Endothelial cell of umbilical vein (primary cell): ENCODE results near the gene ERGIC1. TPM values are rescaled to one million over a fixed set of nuclear protein-coding genes. Genes with fewer than 3 reads are reported as not detected.

Source experiments
- BruUV-seq: library from RNA; stranded (reverse); fragments of 400-500 nt; replicated peaks from 2 replicates; lab custom pipeline; 2021; lab: Mats Ljungman, UMichigan
- CTCF ChIA-PET: fragments of 300-600, 350-600 bp; sonication (Branson Sonifier 250); formaldehyde crosslinking; loops from one replicate; lab custom pipeline; 2021; ENCODE audit warnings: antibody characterized with exemption, inconsistent platforms; lab: Charles Lee
- POLR2A ChIA-PET: fragments of 300-600, 350-600 bp; sonication (Branson Sonifier 250); formaldehyde crosslinking; loops from one replicate; lab custom pipeline; 2021; ENCODE audit warnings: antibody characterized with exemption, inconsistent platforms; lab: Charles Lee
- DNase-seq: peaks from one replicate; pipeline ENCODE4 v3.0.0-alpha.2; 2011; ENCODE audit warnings: low read depth, low spot score
- FAIRE-seq: peaks from 2 replicates; lab custom pipeline; 2011; peaks lifted over from hg19 to GRCh38; lab: Jason Lieb, UNC
- H2AFZ ChIP-seq: 2 replicates; pipeline ENCODE4 v1.6.0; 2012; ENCODE audit warnings: low read depth, low read length, control low read depth, inconsistent platforms
- H3K27ac ChIP-seq: 2 replicates; pipeline ENCODE4 v1.5.1; 2011; ENCODE audit warnings: low read depth, mild to moderate bottlenecking, control low read depth, low read length, moderate library complexity; ENCODE audit not compliant: insufficient read depth
- H3K27me3 ChIP-seq, 2 experiments: 2 replicates each; pipeline versions ENCODE4 v1.6.0 to v1.6.1; 2011; ENCODE audit warnings: low read length in 2 of 2, mixed read lengths in 1 of 2; ENCODE audit not compliant: control insufficient read depth in 2 of 2, insufficient read depth in 2 of 2
- H3K36me3 ChIP-seq, 2 experiments: 2 replicates in 1 of 2; 3 replicates in 1 of 2; pipeline ENCODE4 v1.5.1; 2011; ENCODE audit warnings: low read length in 2 of 2, mild to moderate bottlenecking in 1 of 2, moderate library complexity in 1 of 2; ENCODE audit not compliant: control insufficient read depth in 2 of 2, insufficient read depth in 2 of 2; ENCODE audit errors: extremely low read depth in 1 of 2
- H3K4me1 ChIP-seq: 3 replicates; pipeline ENCODE4 v1.5.1; 2011; ENCODE audit warnings: mild to moderate bottlenecking, low read length; ENCODE audit not compliant: control insufficient read depth, insufficient read depth; ENCODE audit errors: extremely low read depth
- H3K4me2 ChIP-seq: 2 replicates; pipeline ENCODE4 v1.6.1; 2011; ENCODE audit warnings: low read length, control low read depth, mixed read lengths; ENCODE audit not compliant: insufficient read depth
- H3K4me3 ChIP-seq, 3 experiments: fragments of 200-600 bp in 1 of 3; sonication (generic), shearing (Covaris generic) in 1 of 3; replicated peaks in 1 of 3; 2 replicates each; pipeline ENCODE4 v1.5.1; 2011 to 2016; ENCODE audit warnings: control low read depth in 3 of 3, low read length in 3 of 3, mild to moderate bottlenecking in 2 of 3, inconsistent platforms in 1 of 3, low read depth in 1 of 3, moderate library complexity in 1 of 3; ENCODE audit not compliant: insufficient read depth in 1 of 3
- H3K79me2 ChIP-seq: 2 replicates; pipeline ENCODE4 v1.6.0; 2012; ENCODE audit warnings: low read length, inconsistent platforms; ENCODE audit not compliant: control insufficient read depth, insufficient read depth
- H3K9ac ChIP-seq: replicated peaks from 2 replicates; pipeline ENCODE3; 2011; ENCODE audit warnings: low read length, control low read depth; ENCODE audit not compliant: insufficient read depth; ENCODE audit errors: extremely low read depth
- H3K9me1 ChIP-seq: replicated peaks from 3 replicates; pipeline ENCODE4 v1.6.0; 2011; ENCODE audit warnings: mild to moderate bottlenecking, low read length; ENCODE audit not compliant: control insufficient read depth, insufficient read depth; ENCODE audit errors: extremely low read depth
- H3K9me3 ChIP-seq: replicated peaks from 2 replicates; pipeline ENCODE4 v1.5.1; 2012; ENCODE audit warnings: low read length, inconsistent platforms; ENCODE audit not compliant: control insufficient read depth, insufficient read depth
- H4K20me1 ChIP-seq: replicated peaks from 2 replicates; pipeline ENCODE3; 2011; ENCODE audit warnings: mild to moderate bottlenecking, low read length; ENCODE audit not compliant: control insufficient read depth, insufficient read depth; ENCODE audit errors: extremely low read depth
- CTCF ChIP-seq, 2 donors: IDR thresholded peaks; 1 replicate in 1 of 2; 2 replicates in 1 of 2; pipeline ENCODE4 v1.5.1; 2011; ENCODE audit warnings: low read length in 2 of 2, mild to moderate bottlenecking in 2 of 2, moderate library complexity in 2 of 2, control low read depth in 1 of 2, inconsistent platforms in 1 of 2, low read depth in 1 of 2; ENCODE audit not compliant: insufficient read depth in 1 of 2; ENCODE audit errors: extremely low read depth in 1 of 2
- EZH2 ChIP-seq: IDR thresholded peaks from 2 replicates; pipeline ENCODE4 v1.6.1; 2012; ENCODE audit warnings: borderline replicate concordance, low read depth, mild to moderate bottlenecking, moderate library complexity, low read length, inconsistent platforms; ENCODE audit not compliant: severe bottlenecking
- FOS ChIP-seq: IDR thresholded peaks from 2 replicates; pipeline ENCODE4 v1.6.1; 2011; ENCODE audit warnings: mild to moderate bottlenecking, low read length, moderate library complexity, borderline replicate concordance; ENCODE audit not compliant: insufficient read depth
- GATA2 ChIP-seq: IDR thresholded peaks from 2 replicates; pipeline ENCODE4 v1.7.0; 2011; ENCODE audit warnings: low read depth, mild to moderate bottlenecking, moderate library complexity, mixed read lengths, low read length; ENCODE audit not compliant: insufficient read length, insufficient read depth
- JUN ChIP-seq: IDR thresholded peaks from 2 replicates; pipeline ENCODE4 v1.6.1; 2011; ENCODE audit warnings: borderline replicate concordance, low read depth; ENCODE audit not compliant: insufficient read length, insufficient read depth
- MYC ChIP-seq: IDR thresholded peaks from one replicate; pipeline ENCODE4 v1.6.1; 2011; ENCODE audit warnings: mild to moderate bottlenecking, low read depth, low read length
- POLR2A ChIP-seq: IDR thresholded peaks from 2 replicates; pipeline ENCODE4 v1.6.1; 2012; ENCODE audit warnings: low read depth, mild to moderate bottlenecking, control low read depth, low read length
- POLR2AphosphoS5 ChIP-seq: IDR thresholded peaks from 2 replicates; pipeline ENCODE4 v1.6.1; 2012; ENCODE audit warnings: low read depth, mild to moderate bottlenecking, control low read depth, low read length, moderate library complexity; ENCODE audit not compliant: insufficient read depth
- dilution Hi-C: fragments of 300-500 bp; cut with MboI; formaldehyde crosslinking; loops from one replicate; pipeline ENCODE4 v1.15.0; 2019; ENCODE audit warnings: low sequenced_read_pairs; ENCODE audit not compliant: extremely low pct_ligation_motif_present
- intact Hi-C: fragments of 100-400 bp; cut with micrococcal nuclease; formaldehyde crosslinking; loops from one replicate; pipeline ENCODE4 v1.10.0; 2022
- polyA plus RNA-seq, 4 experiments: library from polyadenylated mRNA; depleted of rRNA in 3 of 4; stranded (reverse) in 3 of 4; unstranded in 1 of 4; fragments of >200 nt; gene quantifications; 2 replicates each; pipeline versions ENCODE4 v1.2.1 to v1.2.3, GENCODE V29; 2011 to 2012; ENCODE audit warnings: missing spikeins in 1 of 4
- total RNA-seq: library from RNA; stranded (reverse); gene quantifications from 2 replicates; pipeline ENCODE4 v1.2.3, GENCODE V29; 2021
- TF ChIP-seq, protein P1 (sequence below): IDR thresholded peaks from 2 replicates; pipeline ENCODE4 v1.6.1; 2011; ENCODE audit not compliant: insufficient read depth, insufficient read length

Gene ERGIC1
- total and polyA plus RNA-seq, 2 donors (not counting 3 experiments of a cell fraction or from before 2014, with no cell fraction given) = 105 to 109 TPM

GRCh38 chr5:172845576-172845975 lies 11.5 kb downstream of the ERGIC1 start:
- intact Hi-C loops (no loop called here), dilution Hi-C loops (no loop called here)
- FAIRE-seq = no peak
- BruUV-seq = no TSS peak
- no peaks in the 10 kb centered on the region for H4K20me1 ChIP-seq
- H3K79me2 ChIP-seq = peaks cover 65% of the 10 kb centered on the region
- H3K27me3 ChIP-seq = no peaks in the 10 kb centered on the region
- H3K9me1 ChIP-seq = no peaks in the 10 kb centered on the region
- DNase-seq = no peak
- no peak overlapping the region for H3K27ac ChIP-seq
- H3K4me1 ChIP-seq = peaks cover 8% of the 10 kb centered on the region
- no peak overlapping the region for H3K4me3 ChIP-seq
- H3K36me3 ChIP-seq = no peaks in the 10 kb centered on the region
- POLR2A ChIA-PET = no interaction called here
- no peaks in the 10 kb centered on the region for H3K9me3 ChIP-seq
- CTCF ChIA-PET = interaction anchor here (0.8 to 1.1 kb wide), 2 partner anchors 15 to 75 kb away, joined by 3 read pairs; partner anchors contain the start of gene DUSP1
- H3K9ac ChIP-seq = no peak overlapping the region
- H3K4me2 ChIP-seq = no peak overlapping the region
- TF ChIP-seq MYC (no peak), POLR2A (no peak), POLR2AphosphoS5 (no peak), GATA2 (no peak), FOS (no peak), JUN (no peak)
- TF ChIP-seq, protein P1, sequence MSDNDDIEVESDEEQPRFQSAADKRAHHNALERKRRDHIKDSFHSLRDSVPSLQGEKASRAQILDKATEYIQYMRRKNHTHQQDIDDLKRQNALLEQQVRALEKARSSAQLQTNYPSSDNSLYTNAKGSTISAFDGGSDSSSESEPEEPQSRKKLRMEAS = no peak
- no peak overlapping the region for H2AFZ ChIP-seq

DNA sequence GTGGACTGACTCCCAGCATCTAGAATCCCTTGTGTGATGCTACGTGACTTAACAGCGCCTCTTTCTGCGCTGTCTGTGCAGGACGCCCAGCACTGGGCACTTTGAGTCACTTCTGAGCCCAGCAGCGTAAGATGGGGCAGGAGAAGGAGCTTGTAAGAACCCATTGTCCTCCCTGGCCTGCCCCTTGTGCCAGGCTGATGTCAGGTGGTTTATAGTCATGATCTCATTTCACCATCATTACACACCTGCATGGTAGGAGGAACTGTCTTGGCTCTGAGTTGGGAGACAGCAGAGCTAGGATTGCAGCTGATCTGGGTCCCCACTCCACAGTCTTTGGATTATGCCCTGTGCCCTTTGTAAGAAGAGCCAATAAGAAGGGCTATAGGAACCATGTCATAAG lies 12.2 kb downstream of the ERGIC1 start:
- Histone ChIP-seq H3K27ac (no peak overlapping the region), H4K20me1 (no peaks in the 10 kb centered on the region), H3K4me2 (no peak overlapping the region), H3K4me3 (no peak overlapping the region), H3K27me3 (no peaks in the 10 kb centered on the region), H3K9ac (no peak overlapping the region), H3K36me3 (no peaks in the 10 kb centered on the region), H2AFZ (no peak overlapping the region), H3K79me2 (peaks cover 65% of the 10 kb centered on the region), H3K9me3 (no peaks in the 10 kb centered on the region), H3K4me1 (peaks cover 8% of the 10 kb centered on the region), H3K9me1 (no peaks in the 10 kb centered on the region)
- dilution Hi-C loops (no loop called here), intact Hi-C loops (loop anchor here (1.0 kb wide), 2 partner anchors 11 to 12 kb away; no protein-coding TSS in a partner anchor)
- BruUV-seq = no TSS peak
- CTCF ChIA-PET = interaction anchor here (0.7 to 0.8 kb wide), 2 partner anchors 23 to 36 kb away, joined by 3 to 4 read pairs; no protein-coding TSS in a partner anchor
- TF ChIP-seq FOS (no peak), EZH2 (no peak), CTCF (IDR thresholded peaks at IDR 0.05; ENCODE audit: extremely low read depth in 1 of 2, insufficient read depth in 1 of 2, low read depth in 1 of 2, low read length in 2 of 2) (no peak), GATA2 (no peak), POLR2A (no peak), POLR2AphosphoS5 (no peak), JUN (no peak), MYC (no peak)
- TF ChIP-seq, protein P1 = no peak
- FAIRE-seq (no peak), DNase-seq (no peak)
- POLR2A ChIA-PET = interaction anchor here (0.8 to 1.2 kb wide), 3 partner anchors 13 to 75 kb away, joined by 3 to 5 read pairs (median 4); no protein-coding TSS in a partner anchor
